ENCODE measurements around the gene PRPF38A.

DNA sequence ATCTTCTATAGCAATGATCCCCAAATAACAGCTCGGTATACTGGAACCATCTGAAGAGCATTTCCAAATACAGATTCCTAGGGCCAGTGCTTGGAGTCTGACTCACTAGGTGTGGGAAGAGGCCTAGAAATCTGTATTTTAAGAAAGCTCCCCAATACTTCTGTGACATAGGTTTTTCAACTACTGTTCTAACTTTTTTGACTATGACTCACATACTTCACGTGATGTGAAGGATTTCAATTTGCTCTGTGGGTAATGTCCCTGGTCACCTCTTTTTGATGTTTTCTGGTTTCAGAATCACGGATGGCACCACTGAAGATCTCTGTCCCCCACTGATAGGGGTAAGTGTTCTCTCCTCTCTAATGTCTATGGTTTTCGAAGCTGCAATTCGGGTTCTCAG, 11.2 kb upstream of the PRPF38A start:
- TF ChIP-seq, protein P1, sequence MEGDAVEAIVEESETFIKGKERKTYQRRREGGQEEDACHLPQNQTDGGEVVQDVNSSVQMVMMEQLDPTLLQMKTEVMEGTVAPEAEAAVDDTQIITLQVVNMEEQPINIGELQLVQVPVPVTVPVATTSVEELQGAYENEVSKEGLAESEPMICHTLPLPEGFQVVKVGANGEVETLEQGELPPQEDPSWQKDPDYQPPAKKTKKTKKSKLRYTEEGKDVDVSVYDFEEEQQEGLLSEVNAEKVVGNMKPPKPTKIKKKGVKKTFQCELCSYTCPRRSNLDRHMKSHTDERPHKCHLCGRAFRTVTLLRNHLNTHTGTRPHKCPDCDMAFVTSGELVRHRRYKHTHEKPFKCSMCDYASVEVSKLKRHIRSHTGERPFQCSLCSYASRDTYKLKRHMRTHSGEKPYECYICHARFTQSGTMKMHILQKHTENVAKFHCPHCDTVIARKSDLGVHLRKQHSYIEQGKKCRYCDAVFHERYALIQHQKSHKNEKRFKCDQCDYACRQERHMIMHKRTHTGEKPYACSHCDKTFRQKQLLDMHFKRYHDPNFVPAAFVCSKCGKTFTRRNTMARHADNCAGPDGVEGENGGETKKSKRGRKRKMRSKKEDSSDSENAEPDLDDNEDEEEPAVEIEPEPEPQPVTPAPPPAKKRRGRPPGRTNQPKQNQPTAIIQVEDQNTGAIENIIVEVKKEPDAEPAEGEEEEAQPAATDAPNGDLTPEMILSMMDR (IDR thresholded peaks at IDR 0.05), result no peak
- TF ChIP-seq, protein P2, sequence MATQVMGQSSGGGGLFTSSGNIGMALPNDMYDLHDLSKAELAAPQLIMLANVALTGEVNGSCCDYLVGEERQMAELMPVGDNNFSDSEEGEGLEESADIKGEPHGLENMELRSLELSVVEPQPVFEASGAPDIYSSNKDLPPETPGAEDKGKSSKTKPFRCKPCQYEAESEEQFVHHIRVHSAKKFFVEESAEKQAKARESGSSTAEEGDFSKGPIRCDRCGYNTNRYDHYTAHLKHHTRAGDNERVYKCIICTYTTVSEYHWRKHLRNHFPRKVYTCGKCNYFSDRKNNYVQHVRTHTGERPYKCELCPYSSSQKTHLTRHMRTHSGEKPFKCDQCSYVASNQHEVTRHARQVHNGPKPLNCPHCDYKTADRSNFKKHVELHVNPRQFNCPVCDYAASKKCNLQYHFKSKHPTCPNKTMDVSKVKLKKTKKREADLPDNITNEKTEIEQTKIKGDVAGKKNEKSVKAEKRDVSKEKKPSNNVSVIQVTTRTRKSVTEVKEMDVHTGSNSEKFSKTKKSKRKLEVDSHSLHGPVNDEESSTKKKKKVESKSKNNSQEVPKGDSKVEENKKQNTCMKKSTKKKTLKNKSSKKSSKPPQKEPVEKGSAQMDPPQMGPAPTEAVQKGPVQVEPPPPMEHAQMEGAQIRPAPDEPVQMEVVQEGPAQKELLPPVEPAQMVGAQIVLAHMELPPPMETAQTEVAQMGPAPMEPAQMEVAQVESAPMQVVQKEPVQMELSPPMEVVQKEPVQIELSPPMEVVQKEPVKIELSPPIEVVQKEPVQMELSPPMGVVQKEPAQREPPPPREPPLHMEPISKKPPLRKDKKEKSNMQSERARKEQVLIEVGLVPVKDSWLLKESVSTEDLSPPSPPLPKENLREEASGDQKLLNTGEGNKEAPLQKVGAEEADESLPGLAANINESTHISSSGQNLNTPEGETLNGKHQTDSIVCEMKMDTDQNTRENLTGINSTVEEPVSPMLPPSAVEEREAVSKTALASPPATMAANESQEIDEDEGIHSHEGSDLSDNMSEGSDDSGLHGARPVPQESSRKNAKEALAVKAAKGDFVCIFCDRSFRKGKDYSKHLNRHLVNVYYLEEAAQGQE (IDR thresholded peaks at IDR 0.05; ENCODE audit: insufficient read depth in 1 of 2, low read depth in 2 of 2, low read length in 1 of 2), result no peak
